K562 (cell line): Measurements from ENCODE around the gene MYRIP. TPM values are rescaled to one million over a fixed set of nuclear protein-coding genes. Genes with fewer than 3 reads are reported as not detected.
A peak's percentile ranks its signal among the peaks of the same experiment; 100 is the strongest.

Experiments
- NR1H2 ChIP-seq: sonication (generic); formaldehyde crosslinking; IDR thresholded peaks from 2 replicates; pipeline ENCODE4 v1.4.0; 2020; ENCODE audit warnings: mild to moderate bottlenecking, missing genetic modification reagents
- SETDB1 ChIP-seq: IDR thresholded peaks from one replicate; pipeline ENCODE4 v1.6.1; 2012; ENCODE audit warnings: low read length, control low read depth, inconsistent platforms
- SIN3A ChIP-seq, 2 experiments: fragments of 150-350 bp in 1 of 2; IDR thresholded peaks; 2 replicates each; pipeline ENCODE4 v1.6.1; 2011 to 2016; ENCODE audit warnings: borderline replicate concordance in 2 of 2, low read depth in 2 of 2, low read length in 2 of 2, mild to moderate bottlenecking in 2 of 2, moderate library complexity in 2 of 2; ENCODE audit not compliant: control insufficient read depth in 1 of 2
- TBL1XR1 ChIP-seq, 2 experiments: IDR thresholded peaks; 2 replicates each; pipeline ENCODE4 v1.6.1; 2012; ENCODE audit warnings: improper control_type of control experiment in 2 of 2, low read length in 2 of 2, mild to moderate bottlenecking in 1 of 2
- TFAP4 ChIP-seq: sonication (generic); formaldehyde crosslinking; IDR thresholded peaks from 2 replicates; pipeline ENCODE4 v1.8.0; 2022; ENCODE audit warnings: missing genetic modification reagents, mild to moderate bottlenecking, moderate library complexity, borderline replicate concordance
- THRB ChIP-seq: fragments of 450-650 bp; formaldehyde crosslinking; conservative IDR thresholded peaks from 2 replicates; pipeline ENCODE4 v1.4.0; 2022; ENCODE audit warnings: mild to moderate bottlenecking, missing genetic modification characterization
- ZC3H4 ChIP-seq: sonication (generic); formaldehyde crosslinking; IDR thresholded peaks from 2 replicates; pipeline ENCODE4 v1.9.0; 2021; ENCODE audit warnings: missing genetic modification reagents, borderline replicate concordance
- ZNF124 ChIP-seq: sonication (generic); formaldehyde crosslinking; IDR thresholded peaks from 2 replicates; pipeline ENCODE4 v1.8.1; 2022; ENCODE audit warnings: missing genetic modification reagents
- ZNF165 ChIP-seq: fragments of 250-450 bp; sonication (Bioruptor Pico); IDR thresholded peaks from 2 replicates; pipeline ENCODE4 v1.4.0; 2020; ENCODE audit warnings: borderline replicate concordance
- polyA plus RNA-seq, 8 experiments: library from polyadenylated mRNA; depleted of rRNA in 4 of 8; stranded (reverse) in 5 of 8; unstranded in 3 of 8; fragments of >200 nt; fragmentation: Nextera tagmentation in 2 of 8; fragmentation: Illumina TruSeq in 1 of 8; extraction: Ambion mirVana in 2 of 8; extraction: Trizol in 1 of 8; gene quantifications; 2 replicates each; pipeline versions ENCODE4 v1.2.1 to v1.2.3, GENCODE V29; 2011 to 2014; ENCODE audit warnings: inconsistent platforms in 1 of 8, missing spikeins in 1 of 8
- total RNA-seq, 7 experiments: library from RNA; depleted of rRNA in 6 of 7; stranded (reverse); fragments of >200 nt in 6 of 7; fragmentation: Illumina TruSeq in 2 of 7; extraction: Trizol in 2 of 7; gene quantifications; 2 replicates each; pipeline versions ENCODE4 v1.2.1 to v1.2.3, GENCODE V29; 2011 to 2021; ENCODE audit warnings: low replicate concordance in 1 of 7

Gene MYRIP
- total and polyA plus RNA-seq, 9 of the 15 experiments (the other 6 are each of a cell fraction or from before 2014, with no cell fraction given), result 0.03 to 0.12 TPM; not detected in 7

GRCh38 chr3:40308725-40309417, 499.5 kb downstream of the MYRIP start (continued):
- 0 out of 2 replicates have a peak, but pooled peaks have one; percentile 46 for TF ChIP-seq THRB
- no peak for TF ChIP-seq TBL1XR1 (IDR thresholded peaks at IDR 0.05; ENCODE audit: low read length in 2 of 2)
- TF ChIP-seq ZNF124 (CRISPR knock-in tag), result no peak
- 0 out of 4 replicates have a peak, but pooled peaks of 1 of the 2 experiments have one; percentile 31 for TF ChIP-seq SIN3A (IDR thresholded peaks at IDR 0.05; ENCODE audit: borderline replicate concordance in 2 of 2, control insufficient read depth in 1 of 2, low read depth in 2 of 2, low read length in 2 of 2)
- 0 out of 2 replicates have a peak, but pooled peaks have one; percentile 57 for TF ChIP-seq ZNF165 (CRISPR knock-in tag)
- TF ChIP-seq ZC3H4 (CRISPR knock-in tag), result peak; percentile 77; the same call in 1 of the 2 replicates
- no peak for TF ChIP-seq SETDB1
- TF ChIP-seq TFAP4 (CRISPR knock-in tag), result no peak
- no peak for TF ChIP-seq NR1H2
